GM18502 (cell line): Measurements from ENCODE around the gene CHMP6.

Experiments
- ATAC-seq: cut with Tn5 transposase; IDR thresholded peaks from one replicate; pipeline ENCODE4 v1.9.1; 2021; ENCODE audit warnings: mild to moderate bottlenecking; ENCODE audit not compliant: unreplicated experiment, poor library complexity

The CHMP6 gene

GRCh38 chr17:80991645-80992076 is at the start of gene CHMP6:
TSS of gene CHMP6 (plus strand) at chr17:80991841. CDS start at chr17:80991919, 78 bp downstream.
- peak; percentile 67 for ATAC-seq

DNA sequence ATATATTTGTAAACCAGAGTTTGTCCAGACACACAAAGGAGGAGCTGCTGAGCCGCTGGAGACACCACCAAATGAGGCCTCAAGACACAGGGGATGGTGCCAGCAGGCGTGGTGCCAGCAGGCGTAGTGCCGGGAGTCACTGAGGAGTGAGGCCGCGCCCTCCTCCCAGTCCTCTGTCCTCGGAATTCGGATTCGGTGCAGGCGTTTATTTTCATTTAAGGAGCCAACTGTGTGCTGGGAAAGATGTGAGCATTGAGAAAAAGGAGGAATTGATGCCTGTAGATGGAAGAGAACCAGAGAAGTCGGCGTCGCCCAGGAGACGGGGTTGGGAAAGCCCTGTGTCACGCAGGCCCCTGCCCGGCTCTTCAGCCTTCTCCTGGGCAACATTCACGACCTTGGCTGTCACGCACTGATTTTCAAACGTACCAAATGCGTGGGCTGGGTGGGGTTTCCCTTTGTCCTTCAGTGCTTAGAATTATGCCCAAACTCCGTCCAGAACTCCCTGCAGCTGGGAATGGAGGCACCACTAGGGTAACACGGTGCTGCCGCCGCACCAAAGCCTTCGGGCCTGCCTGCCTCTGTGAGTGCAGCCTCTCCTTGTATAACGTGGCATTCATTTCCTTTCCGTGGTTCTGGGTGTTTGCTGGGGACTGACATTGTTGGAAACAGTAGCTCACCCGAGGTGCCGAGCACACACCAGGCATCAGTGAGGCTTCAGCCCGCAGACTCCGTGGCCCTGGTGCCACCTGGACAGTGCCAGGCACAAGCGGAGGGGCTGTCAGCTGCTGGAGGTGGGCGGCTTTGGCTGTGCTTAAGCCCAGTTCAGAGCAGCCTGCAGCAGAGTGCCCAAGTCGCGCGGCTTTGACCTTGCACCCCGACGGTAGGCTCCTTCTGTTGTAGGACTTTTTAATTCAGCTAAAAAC is 49.0 kb upstream of the CHMP6 start:
- ATAC-seq = no peak

- ATAC-seq = no peak
These were observed 48.1 kb upstream of the CHMP6 start for GRCh38 chr17:80943346-80944145.

DNA sequence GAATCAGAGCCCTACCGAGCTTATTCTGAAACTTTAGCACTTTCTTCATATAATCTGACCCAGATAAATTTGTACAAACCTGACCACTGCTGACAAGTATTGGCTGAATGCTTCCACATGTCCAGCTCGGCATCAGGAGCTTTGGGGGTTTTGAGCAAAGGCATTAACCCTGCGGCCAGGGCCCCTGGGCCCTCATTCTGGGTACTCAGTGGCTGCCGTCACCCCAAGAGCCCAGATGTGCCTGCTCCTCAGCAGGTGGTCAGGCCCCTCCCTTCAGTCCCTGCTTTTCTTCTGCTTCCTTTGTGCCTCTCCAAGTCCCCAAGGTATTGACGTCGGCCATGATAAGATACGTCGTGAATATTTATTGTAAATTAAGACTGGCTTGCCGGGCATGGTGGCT is 47.3 kb upstream of the CHMP6 start:
- ATAC-seq = no peak

GRCh38 chr17:80945736-80946135 is 45.9 kb upstream of the CHMP6 start:
- ATAC-seq = no peak

DNA sequence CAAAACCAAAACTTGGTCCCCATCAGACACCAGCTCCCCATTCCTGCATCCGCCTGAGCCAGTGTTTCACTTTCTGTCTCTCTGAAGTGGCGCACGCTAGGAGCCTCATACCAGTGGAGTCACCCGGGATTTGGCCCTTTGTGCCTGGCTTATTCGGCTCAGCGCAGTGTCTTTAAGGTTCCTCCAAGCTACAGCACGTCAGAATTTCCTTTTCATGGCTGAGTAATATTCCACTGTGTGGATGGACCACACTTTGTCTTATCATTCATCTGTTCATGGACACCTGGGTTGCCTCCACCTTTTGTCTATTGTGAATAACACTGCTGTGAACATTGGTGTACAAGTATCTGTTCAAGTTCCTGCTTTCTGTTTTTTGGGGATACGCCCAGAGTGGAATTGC is 45.2 kb upstream of the CHMP6 start:
- ATAC-seq = no peak

GRCh38 chr17:80947200-80947940 is 44.3 kb upstream of the CHMP6 start:
- ATAC-seq = no peak

- no peak for ATAC-seq
These were observed 43.3 kb upstream of the CHMP6 start for GRCh38 chr17:80948019-80948975.

- ATAC-seq = no peak
These were observed 42.6 kb upstream of the CHMP6 start for GRCh38 chr17:80948976-80949450.

DNA sequence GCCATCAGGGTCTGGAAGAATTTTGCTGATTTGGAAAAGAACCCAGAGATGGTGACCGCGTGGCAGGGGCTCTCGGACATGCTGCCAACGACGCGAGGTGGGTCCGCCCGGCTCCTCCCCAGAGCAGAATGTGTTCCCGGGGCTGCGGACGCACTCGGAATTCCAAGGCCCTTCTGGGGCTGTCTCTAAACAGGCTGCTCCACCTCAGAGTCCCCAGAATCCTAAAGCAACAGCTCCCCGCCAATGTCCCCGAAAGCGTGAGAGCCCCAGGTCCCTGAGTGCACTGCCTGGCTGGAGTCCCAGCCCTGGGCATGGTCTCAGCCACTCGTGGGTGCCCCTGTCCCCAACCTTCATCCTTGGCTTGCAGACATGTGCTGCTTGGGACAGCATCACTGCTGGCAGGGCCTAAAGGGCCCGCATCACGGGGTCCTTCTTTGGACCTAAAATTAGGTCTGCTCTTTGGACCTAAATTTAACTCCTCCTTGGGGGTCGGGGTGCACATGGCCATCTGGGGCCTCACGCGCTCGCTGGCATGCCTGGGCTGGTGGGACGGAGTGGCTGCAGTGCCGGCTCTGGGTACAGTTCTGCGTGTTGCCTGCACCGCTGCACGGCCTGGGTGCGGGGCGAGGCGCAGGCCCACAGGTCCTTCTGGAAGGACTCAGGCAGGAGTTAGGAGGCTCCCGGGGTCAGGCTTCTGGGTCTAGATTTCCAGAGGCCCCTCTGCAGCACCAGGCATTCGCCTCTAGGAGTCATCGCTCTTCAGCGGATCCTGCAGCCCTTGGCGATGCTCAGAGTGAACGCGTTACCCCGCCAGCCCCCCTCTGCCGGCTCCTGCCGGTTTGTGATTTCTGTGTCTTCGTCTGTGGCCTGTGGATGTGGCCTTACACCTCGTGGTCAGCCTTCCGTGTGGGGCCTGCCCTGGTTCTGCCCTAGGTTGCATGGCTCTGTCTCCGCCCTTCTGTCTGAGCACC is 41.9 kb upstream of the CHMP6 start:
- ATAC-seq = no peak

DNA sequence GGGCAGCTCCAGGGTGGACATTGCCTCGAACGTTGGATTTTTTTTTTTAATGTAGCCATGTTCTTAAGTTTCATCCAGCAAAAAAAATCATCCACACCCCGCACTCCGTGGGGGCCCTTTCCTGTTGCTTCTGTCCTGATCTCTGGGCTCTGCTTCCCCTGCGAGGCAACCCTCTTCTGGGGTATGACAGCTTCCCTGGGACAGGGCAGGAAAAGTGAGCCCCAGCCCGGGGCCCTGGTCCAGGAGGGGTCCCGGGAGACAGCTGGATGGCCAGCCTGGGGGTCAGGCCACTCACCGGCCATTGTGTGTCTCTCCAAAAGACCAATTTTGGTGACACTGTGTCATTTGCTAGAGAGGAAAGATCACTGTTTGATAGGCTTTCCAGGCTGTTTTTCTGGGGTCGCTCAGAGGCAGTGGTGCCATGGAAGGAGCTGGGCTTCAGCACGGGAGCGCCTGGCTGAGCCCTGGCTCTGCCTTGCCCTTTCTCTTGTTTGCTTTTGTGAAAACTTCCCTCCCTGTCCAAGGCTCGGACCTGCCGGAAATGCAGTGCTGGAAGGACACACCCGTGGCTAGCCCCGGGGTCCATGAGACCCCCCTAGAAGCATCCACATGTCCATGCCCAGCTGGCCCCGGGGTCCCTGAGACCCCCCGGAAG is 41.0 kb upstream of the CHMP6 start:
- ATAC-seq = no peak

DNA sequence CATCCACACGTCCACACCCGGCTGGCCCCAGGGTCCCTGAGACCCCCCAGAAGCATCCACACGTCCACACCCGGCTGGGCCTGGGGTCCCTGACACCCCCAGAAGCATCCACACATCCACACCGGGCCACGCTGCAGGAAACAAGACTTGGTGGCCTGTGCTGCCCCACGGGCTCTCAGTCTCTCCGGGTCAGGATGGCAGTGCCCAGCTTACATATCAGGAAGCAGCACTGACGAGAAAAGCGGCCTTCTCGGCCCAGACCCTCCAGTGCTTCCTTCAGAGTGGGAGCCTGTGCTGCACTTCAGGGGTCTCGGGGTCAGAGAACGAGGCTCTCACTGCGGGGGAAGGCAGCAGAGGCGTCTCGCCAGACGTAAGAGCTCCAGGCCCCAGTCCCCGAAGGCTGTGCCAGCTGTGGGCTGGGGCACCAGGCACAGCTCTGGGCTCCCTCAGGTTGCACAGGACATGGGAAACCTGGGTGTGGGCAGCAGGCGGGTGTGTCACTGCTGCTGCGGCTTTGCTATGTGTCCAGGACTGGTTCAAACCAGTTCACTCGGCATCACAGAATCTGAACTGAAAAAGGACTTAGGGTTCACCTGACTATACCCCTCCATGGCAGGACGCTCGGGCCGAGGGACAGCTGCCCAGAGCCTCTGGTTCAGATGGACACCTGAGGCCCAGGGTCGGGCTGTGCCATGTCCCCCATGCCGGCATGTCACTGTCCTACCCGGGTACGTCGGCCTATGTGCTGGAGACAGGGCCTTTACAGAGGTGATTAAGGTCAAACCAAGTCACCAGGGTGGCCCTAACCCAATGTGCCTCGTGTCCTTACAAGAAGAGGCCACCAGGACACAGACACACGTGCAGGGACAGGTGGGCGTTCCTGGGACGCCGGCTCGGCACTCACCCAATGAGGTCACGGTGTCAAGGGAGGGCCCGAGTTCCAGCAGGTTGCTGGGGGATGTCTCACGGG is 40.2 kb upstream of the CHMP6 start:
- no peak for ATAC-seq

DNA sequence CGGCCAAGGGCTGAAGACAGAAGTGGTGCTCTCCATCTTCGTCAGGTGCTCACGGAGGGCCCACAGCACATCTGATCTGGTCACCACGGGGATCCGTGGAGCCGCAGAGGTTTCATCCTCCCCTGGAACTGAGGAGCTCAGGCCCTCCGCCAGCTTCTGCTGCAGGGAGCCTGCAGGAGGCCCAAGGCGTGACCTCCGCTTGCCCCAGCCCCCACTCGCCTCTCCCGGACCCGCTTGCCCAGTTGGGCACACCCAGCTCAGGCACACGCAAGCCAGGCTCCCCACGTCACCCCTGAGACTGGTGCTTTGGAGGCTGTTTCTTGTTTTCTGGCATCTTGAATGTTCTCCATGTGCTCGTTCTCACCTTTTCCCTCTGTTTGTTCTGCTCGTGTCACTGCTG is 39.4 kb upstream of the CHMP6 start:
- no peak for ATAC-seq

DNA sequence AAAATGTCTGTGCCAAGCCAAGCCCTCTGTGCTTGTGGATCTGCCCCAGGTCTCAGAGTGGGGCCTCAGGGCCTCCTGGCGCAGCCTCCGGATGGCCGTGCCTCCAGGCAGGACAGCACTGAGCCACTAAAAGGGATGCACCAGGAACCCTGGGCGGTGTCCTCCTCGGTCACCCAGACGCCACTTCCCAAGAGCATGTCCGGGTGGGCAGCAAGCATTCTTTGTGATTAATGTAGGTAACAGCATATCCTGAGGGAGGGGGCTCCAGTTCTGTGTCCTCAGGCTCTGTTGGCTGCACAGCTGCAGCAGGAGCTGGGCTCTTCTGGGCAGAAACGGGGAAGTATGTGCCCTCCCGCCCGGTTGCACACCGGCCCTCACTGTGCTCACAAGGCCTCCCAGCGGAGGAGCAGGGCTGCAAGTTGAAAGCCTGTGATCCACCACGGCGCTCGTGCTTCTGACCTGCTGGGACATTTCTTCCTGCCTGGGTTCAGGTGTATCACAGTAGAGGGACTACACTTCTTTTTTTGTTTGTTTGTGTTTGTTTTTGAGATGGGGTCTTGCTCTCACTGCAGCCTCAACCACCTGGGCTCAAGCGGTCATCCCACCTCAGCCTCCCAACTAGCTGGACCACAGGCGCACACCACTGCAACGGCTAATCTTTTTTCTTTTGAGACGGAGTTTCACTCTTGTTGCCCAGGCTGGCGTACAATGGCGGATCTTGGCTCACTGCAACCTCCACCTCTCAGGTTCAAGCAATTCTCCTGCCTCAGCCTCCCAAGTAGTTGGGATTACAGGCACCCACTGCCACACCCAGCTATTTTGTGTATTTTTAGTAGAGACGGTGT is 37.9 kb upstream of the CHMP6 start:
- no peak for ATAC-seq

- no peak for ATAC-seq
These were observed 36.6 kb upstream of the CHMP6 start for GRCh38 chr17:80955078-80955477.
